Dermis blood vessel endothelial cell (primary cell): ENCODE data around the gene TMPRSS12. TPM values are rescaled to one million over a fixed set of nuclear protein-coding genes. Genes with fewer than 3 reads are reported as not detected.
"Not testable (repeated sequence)": the region's sequence is repeated elsewhere in the genome, so short reads cannot be mapped to it uniquely, and the experiment has no call there.

Experiments
- DNase-seq: peaks from one replicate; pipeline ENCODE4 v3.0.0; 2010
- total RNA-seq: library from RNA; depleted of rRNA; stranded (reverse); fragments of >200 nt; gene quantifications from 2 replicates; pipeline ENCODE4 v1.2.3, GENCODE V29; 2014

Gene TMPRSS12
- total RNA-seq, 1 donor from 2014 or later = not detected

DNA sequence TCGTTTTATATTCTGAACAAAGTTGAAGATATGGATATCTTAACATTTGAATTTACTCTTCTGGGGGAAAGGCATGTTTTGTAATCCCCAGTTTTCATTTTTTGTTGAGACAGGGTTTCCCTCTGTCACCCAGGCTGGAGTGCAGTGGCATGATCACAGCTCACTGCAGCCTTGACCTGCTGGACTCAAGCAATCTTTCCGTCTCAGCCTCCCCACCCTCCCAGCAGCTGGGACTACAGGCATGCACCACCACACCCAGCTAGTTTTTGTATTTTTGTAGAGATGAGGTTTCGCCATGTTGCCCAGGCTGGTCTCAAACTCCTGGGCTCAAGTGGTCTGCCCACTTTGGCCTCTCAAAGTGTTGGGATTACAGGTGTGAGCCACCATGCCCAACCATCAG, 84.2 kb downstream of the TMPRSS12 start:
- DNase-seq = not testable (repeated sequence)

DNA sequence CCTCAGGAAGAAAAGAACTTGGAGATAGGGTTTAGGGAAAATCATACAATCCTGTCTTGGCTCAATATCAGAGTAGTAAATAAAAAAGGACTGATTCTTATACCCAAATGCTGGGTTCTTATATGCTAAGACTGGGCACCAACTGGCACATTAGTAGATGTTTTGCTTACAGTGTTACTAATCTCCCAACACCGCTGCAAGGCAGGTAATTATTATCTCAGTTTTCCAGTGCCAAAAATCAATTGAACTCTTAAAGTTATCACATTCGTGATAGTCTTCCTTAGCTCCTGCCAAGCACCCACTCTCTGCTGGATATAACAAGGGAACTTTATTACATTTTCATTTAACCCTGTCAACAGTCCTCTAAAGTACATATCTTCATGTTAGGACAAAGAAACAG, 84.6 kb downstream of the TMPRSS12 start:
- DNase-seq = no peak

DNA sequence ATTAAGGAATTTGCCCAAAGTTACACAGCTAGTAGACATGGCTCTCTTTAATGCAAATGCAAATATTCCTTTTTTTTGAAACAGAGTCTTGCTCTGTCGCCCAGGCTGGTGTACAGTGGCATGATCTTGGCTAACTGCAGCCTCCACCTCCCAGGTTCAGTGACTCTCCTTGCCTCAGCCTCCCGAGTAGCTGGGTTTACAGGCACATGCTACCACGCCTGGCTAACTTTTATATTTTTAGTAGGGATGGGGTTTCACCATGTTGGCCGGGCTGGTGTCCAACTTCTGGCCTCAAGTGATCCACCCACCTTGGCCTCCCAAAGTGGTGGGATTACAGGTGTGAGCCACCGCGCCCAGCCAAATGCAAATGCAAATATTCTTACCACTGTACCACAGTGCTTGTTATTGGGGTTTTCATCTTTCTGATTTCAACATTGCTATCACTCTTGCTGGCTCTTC, 85.1 kb downstream of the TMPRSS12 start:
- no peak for DNase-seq

DNA sequence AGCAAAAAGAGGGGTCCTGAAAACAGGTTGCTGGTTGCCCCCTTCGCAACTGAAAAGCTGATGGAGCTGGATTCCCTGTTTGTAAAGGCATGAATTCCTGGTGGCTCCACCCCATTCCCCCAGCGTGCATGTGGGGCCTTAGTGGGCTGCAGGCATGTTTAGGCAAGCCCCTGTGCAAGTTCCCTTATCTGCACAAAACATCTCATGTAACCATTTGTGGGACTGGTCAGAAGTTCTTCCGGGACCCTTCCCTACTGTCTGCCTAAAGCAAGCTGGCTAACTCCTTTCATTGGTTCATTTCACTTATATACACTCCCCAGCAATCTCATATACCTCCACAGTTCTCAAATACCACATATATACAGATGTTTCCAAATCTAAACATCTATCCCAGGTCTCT, 85.7 kb downstream of the TMPRSS12 start:
- no peak for DNase-seq

DNA sequence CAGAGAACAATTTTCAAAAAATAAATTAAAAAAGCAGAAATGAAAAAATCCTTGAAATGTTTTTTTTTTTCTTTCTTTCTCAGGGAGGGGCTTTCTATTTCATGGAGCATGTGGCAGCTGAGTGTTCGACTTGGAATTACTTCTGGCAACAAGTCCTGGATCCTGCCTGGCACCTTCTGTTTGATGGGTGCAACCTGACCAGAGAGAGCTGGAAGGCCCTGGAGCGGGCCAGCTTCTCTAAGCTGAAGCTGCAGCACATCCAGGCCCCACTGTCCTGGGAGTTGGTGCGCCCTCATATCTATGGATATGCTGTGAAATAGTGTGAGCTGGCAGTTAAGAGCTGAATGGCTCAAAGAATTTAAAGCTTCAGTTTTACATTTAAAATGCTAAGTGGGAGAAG, 87.1 kb downstream of the TMPRSS12 start:
- DNase-seq = no peak

DNA sequence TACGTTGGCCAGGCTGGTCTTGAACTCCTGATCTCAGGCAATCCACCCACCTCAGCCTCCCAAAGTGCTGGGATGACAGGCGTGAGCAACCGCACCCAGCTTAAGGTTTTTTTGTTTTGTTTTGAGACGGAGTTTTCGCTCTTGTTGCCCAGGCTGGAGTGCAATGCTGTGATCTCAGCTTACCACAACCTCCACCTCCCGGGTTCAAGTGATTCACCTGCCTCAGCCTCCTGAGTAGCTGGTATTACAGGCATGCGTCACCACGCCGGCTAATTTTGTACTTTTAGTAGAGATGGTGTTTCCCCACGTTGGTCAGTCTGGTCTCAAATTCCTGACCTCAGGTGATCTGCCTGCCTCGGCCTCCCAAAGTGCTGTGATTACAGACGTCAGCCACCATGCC, 87.8 kb downstream of the TMPRSS12 start:
- not testable (repeated sequence) for DNase-seq

DNA sequence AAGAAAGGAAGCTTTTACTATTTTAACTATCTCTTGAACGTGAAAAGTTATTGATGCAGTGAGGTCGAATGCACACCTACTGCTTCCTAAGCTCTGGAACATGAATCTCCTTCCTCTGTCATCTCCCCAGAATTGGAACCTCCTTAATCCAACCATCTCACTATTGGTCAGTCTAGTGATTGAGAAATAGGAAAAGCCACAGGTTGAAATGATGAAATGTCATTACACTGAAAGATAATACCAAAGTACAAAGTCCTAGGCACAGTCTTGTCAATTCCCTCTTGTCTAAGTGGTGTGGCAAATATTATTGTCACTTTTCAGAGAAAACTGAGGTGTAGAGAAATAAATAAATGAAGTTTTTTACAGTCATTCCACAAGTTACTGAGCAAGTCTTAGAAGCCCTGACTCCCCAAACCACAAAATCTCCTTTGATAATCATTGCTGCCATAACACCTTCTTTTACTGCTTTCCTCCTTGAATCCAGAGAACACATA, 90.1 kb downstream of the TMPRSS12 start:
- DNase-seq = no peak

DNA sequence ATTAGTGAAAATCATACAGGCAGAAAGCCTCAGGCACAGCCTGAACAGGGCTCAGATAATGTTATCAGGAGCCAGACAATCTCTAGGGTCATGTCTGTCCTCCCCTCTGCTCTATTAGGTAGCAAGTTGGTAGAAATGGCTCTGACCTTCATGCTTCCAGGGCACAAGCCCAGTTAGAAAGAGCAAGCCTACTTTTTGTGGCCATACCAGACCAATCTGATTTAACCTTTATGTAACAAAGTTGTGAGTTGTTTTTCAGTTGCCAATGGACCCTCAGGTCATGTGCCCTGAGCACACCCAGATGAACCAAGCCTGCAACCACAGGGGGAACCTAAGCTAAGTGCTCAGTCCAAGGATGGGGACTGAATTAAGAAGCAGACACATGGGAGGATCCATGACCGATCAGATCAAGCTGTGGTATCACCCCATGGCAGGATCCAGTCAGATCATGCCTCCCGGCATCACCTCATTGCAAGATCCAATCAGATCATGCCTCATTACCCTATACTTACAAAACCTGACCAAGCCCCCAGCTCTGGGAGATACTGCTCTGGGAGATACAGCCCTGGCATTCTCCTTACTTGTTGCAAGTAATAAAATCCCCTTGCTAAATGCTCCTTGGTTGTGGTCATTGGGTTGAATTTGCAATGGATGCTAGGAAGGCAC, 90.9 kb downstream of the TMPRSS12 start:
- DNase-seq = no peak

DNA sequence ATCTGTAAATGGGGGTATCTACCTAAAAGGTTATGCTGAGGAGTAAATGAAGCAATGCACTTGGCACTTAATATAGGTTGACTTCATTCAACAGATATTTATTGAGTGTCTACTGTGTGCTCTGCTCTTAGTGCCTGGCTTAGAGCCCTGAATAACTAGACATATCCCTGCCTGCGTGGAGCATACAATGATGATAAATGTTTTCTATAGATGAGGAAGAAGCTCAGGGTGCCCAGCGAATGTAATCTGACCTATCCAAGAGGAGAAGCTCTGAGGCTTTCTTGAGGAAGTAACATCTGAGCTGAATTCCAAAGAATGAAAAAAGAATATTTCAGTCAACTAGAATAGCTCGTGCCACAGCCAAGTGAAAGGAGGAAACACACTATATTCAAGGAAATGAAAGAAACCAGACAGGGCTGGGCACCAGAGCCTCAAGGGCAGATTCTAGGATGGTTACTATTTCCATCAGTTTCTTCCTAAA, 91.7 kb downstream of the TMPRSS12 start:
- peak; percentile 16 for DNase-seq

DNA sequence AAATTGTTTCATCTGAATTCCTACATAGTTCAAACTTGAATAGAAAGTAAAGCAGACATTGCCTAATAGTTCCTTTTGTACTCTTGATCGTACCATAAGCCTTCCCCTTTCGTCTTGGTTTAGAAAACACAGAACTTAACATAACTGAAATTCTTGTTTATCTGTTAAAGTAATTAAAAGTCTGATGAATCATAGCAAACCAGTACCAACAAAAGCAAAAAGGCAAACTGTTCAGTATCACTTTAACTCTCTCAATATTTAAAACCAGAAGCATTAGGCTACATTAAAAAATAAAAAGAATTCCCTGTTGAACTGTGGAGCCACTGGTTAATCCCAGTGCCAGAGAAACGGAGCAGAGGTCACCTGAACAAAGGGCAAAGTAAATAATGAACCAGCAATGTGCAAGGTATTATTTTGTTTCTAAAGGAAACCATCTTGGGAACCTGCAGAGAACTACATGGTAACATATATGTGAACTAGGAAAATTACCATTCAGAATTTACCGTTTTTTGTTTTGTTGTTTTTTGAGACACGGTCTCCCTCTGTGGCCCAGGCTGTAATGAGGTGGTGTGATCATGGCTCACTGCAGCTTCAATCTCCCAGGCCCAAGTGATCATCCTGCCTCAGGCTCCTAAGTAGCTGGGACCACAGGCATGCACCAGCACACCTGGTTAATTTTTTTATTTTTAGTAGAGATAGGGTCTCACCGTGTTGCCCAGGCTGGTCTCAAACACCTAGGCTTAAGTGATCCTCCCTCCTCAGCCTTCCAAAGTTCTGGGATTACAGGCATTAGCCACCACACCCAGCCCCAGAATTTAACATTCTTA, 92.5 kb downstream of the TMPRSS12 start:
- peak; percentile 6 for DNase-seq

DNA sequence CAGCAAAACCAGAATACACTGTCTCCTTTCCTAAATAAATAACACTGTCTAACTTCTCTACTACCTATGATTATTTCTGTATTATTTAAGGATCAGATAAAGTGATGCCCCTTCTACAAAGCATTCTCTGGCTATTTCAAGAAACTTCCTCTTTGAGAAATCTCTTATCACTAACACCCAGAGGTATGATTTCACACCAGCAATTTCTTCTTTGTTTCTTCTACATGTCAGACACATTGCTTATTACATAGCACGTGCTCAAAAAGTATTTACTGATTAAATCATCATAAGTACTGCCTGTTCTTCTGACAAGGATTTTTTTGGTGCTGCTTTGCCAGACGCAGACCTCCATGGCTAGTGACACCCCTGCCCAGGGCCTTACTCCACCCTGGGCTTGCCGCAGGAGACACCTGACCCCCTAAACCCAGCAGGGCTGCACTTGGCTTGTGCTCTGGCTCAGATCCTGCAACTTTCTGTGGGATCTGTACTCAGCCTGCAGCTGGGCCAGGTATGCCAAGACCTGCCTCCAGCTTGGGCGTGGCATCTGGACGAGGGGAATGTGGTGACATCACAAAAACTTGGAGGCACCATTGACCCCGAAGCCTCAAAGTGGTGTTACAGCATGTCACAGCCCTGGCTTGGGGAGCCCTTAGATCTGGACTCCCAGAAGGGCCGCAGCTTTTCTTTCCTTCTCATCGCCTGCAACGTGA, 94.2 kb downstream of the TMPRSS12 start:
- no peak for DNase-seq

Other genes with a start within 250 kb of the TMPRSS12 start
- gene ATF1, start 78.8 kb upstream of the TMPRSS12 start, total RNA-seq = 14.6 and 21.3 TPM in 2 replicates
- not detected in 2 replicates for gene HIGD1C, start 109.6 kb downstream of the TMPRSS12 start, total RNA-seq
- 33.9 and 36.8 TPM in 2 replicates for gene SLC11A2, start 183.5 kb downstream of the TMPRSS12 start, total RNA-seq
- 35.2 and 39.9 TPM in 2 replicates for gene LETMD1, start 205.4 kb downstream of the TMPRSS12 start, total RNA-seq
- gene CSRNP2, start 240.7 kb downstream of the TMPRSS12 start, total RNA-seq = 28.4 and 29.3 TPM in 2 replicates